Large intestine (tissue), 3 donors: ENCODE data around the gene HES5. TPM values are rescaled to one million over a fixed set of nuclear protein-coding genes. Genes with fewer than 3 reads are reported as not detected.

ENCODE experiments used
- DNase-seq, 2 donors: peaks; one replicate each; pipeline versions ENCODE4 v3.0.0 to v3.0.0-alpha.2; 2013
- H3K27ac ChIP-seq: one replicate; pipeline ENCODE4 v1.5.1; 2013; ENCODE audit warnings: low read length
- H3K27me3 ChIP-seq: 2 replicates; pipeline ENCODE4 v1.6.1; 2013; ENCODE audit warnings: low read length; ENCODE audit not compliant: control insufficient read depth, insufficient read depth
- H3K36me3 ChIP-seq: 2 replicates; pipeline ENCODE4 v1.6.1; 2013; ENCODE audit warnings: low read length; ENCODE audit not compliant: control insufficient read depth, insufficient read depth
- H3K4me1 ChIP-seq: one replicate; pipeline ENCODE4 v1.6.1; 2013; ENCODE audit warnings: low read length; ENCODE audit not compliant: control insufficient read depth, insufficient read depth
- H3K4me3 ChIP-seq: one replicate; pipeline ENCODE4 v1.5.1; 2013; ENCODE audit warnings: low read length
- H3K9me3 ChIP-seq: one replicate; pipeline ENCODE4 v1.6.1; 2013; ENCODE audit warnings: mild to moderate bottlenecking, low read depth, low read length, moderate library complexity; ENCODE audit not compliant: control insufficient read depth
- WGBS: methylation state at CpG from one replicate; pipeline ENCODE4 v1.1.5; 2013; ENCODE audit warnings: low lambda C conversion rate; ENCODE audit not compliant: insufficient coverage; 5-methylcytosine and 5-hydroxymethylcytosine counted together
- polyA plus RNA-seq: library from polyadenylated mRNA; unstranded; fragments of 120-200 nt; gene quantifications from one replicate; pipeline ENCODE4 v1.2.1, GENCODE V29; 2013

The HES5 gene
- polyA plus RNA-seq, 1 donor: 0.31 TPM

DNA sequence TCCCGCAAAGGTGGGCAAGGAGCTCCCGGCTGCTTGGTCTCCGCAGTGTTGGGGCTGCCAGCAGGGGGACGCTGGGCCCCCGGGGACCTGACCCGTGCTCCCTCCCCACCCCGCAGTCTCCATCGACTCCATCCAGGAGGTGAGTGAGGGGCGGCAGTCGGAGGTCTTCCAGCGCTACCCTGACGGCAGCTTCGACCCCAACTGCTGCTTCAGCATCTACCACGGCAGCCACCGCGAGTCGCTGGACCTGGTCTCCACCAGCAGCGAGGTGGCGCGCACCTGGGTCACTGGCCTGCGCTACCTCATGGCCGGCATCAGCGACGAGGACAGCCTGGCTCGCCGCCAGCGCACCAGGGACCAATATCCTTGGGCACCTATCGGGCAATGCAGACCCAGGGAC lies 50.4 kb downstream of the HES5 start:
- WGBS: no CpG with 5 or more reads among the region's 28 CpGs
- H3K4me1 ChIP-seq: peaks cover 35% of the 10 kb centered on the region
- H3K27me3 ChIP-seq: no peaks in the 10 kb centered on the region

DNA sequence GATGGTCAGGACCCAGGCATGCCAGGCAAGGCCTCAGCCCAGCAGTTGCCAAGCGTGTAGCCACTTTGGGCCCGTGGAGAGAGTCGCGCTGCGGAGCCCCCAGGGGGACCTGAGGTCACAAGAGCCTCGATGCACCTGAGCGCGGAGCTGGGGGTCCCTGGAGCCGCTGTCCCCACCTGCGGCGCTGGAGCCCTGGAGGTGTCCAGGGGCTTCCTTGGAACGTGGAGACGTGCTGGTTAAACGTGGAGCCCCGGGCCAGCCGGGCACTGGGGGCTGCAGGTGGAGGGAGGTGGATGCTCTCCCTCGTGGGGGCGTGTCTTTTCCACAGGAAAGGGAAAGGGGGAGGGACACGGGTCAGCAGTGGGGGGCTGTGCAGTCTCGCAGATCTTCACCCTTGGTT lies 50.9 kb downstream of the HES5 start:
- H3K4me1 ChIP-seq: peaks cover 35% of the 10 kb centered on the region
- H3K27me3 ChIP-seq: no peaks in the 10 kb centered on the region
- H3K4me3 ChIP-seq: no peak overlapping the region
- H3K27ac ChIP-seq: no peak overlapping the region
- DNase-seq: no peak
- H3K36me3 ChIP-seq: no peaks in the 10 kb centered on the region
- no peaks in the 10 kb centered on the region for H3K9me3 ChIP-seq
- WGBS: no CpG with 5 or more reads among the region's 20 CpGs

More for the DNA sequence above, 50.4 kb downstream of the HES5 start:
- no peak overlapping the region for H3K27ac ChIP-seq
- H3K36me3 ChIP-seq: no peaks in the 10 kb centered on the region
- H3K4me3 ChIP-seq: no peak overlapping the region
- no peaks in the 10 kb centered on the region for H3K9me3 ChIP-seq
- no peak for DNase-seq

Other genes with a start within 250 kb of the HES5 start
- gene MORN1, start 138.7 kb downstream of the HES5 start, polyA plus RNA-seq: 10.3 TPM
- 139 TPM for gene RER1, start 138.4 kb downstream of the HES5 start, polyA plus RNA-seq
- 20.5 TPM for gene PEX10, start 117.7 kb downstream of the HES5 start, polyA plus RNA-seq
- gene PLCH2, start 54.0 kb downstream of the HES5 start, polyA plus RNA-seq: 5.0 TPM
- gene PANK4, start 3.7 kb downstream of the HES5 start, polyA plus RNA-seq: 20.7 TPM
- 318 TPM for gene TNFRSF14, start 26.1 kb upstream of the HES5 start, polyA plus RNA-seq
- gene PRXL2B, start 56.5 kb upstream of the HES5 start, polyA plus RNA-seq: 120 TPM
- 14.3 TPM for gene MMEL1, start 102.8 kb upstream of the HES5 start, polyA plus RNA-seq